Ishikawa (cell line): ENCODE results near the gene TRAK2.

Experiments
- CEBPB ChIP-seq: IDR thresholded peaks from 2 replicates; pipeline ENCODE4 v1.6.1; 2012
- CREB1 ChIP-seq: IDR thresholded peaks from 2 replicates; pipeline ENCODE4 v1.6.1; 2012; ENCODE audit warnings: low read depth
- EGR1 ChIP-seq: IDR thresholded peaks from 2 replicates; pipeline ENCODE4 v1.6.1; 2012
- EP300 ChIP-seq: IDR thresholded peaks from 2 replicates; pipeline ENCODE4 v1.6.1; 2012; ENCODE audit warnings: borderline replicate concordance
- FOXM1 ChIP-seq: IDR thresholded peaks from 2 replicates; pipeline ENCODE4 v1.6.1; 2012; ENCODE audit warnings: low read depth, borderline replicate concordance
- MAX ChIP-seq: IDR thresholded peaks from 2 replicates; pipeline ENCODE4 v1.6.1; 2012
- NFIC ChIP-seq: IDR thresholded peaks from 2 replicates; pipeline ENCODE4 v1.6.1; 2012
- RAD21 ChIP-seq: IDR thresholded peaks from 2 replicates; pipeline ENCODE4 v1.6.1; 2012; ENCODE audit warnings: low read depth
- TAF1 ChIP-seq: IDR thresholded peaks from 2 replicates; pipeline ENCODE4 v1.6.1; 2012; ENCODE audit warnings: low read depth, mild to moderate bottlenecking
- TCF12 ChIP-seq: IDR thresholded peaks from 2 replicates; pipeline ENCODE4 v1.6.1; 2012; ENCODE audit warnings: low read depth
- TEAD4 ChIP-seq: IDR thresholded peaks from 2 replicates; pipeline ENCODE4 v1.6.1; 2012
- YY1 ChIP-seq: IDR thresholded peaks from 2 replicates; pipeline ENCODE4 v1.6.1; 2012; ENCODE audit warnings: low read depth
- ZBTB7A ChIP-seq: IDR thresholded peaks from 2 replicates; pipeline ENCODE4 v1.6.1; 2012; ENCODE audit warnings: low read depth
- TF ChIP-seq, protein P1 (sequence below): IDR thresholded peaks from 2 replicates; pipeline ENCODE4 v1.6.1; 2012; ENCODE audit warnings: low read depth, mild to moderate bottlenecking
- TF ChIP-seq, protein P2 (sequence below): IDR thresholded peaks from 2 replicates; pipeline ENCODE4 v1.6.1; 2012

TRAK2 gene

GRCh38 chr2:201408931-201409330 is 42.3 kb downstream of the TRAK2 start:
- TF ChIP-seq FOXM1 = no peak
- no peak for TF ChIP-seq NFIC
- TF ChIP-seq, protein P1, sequence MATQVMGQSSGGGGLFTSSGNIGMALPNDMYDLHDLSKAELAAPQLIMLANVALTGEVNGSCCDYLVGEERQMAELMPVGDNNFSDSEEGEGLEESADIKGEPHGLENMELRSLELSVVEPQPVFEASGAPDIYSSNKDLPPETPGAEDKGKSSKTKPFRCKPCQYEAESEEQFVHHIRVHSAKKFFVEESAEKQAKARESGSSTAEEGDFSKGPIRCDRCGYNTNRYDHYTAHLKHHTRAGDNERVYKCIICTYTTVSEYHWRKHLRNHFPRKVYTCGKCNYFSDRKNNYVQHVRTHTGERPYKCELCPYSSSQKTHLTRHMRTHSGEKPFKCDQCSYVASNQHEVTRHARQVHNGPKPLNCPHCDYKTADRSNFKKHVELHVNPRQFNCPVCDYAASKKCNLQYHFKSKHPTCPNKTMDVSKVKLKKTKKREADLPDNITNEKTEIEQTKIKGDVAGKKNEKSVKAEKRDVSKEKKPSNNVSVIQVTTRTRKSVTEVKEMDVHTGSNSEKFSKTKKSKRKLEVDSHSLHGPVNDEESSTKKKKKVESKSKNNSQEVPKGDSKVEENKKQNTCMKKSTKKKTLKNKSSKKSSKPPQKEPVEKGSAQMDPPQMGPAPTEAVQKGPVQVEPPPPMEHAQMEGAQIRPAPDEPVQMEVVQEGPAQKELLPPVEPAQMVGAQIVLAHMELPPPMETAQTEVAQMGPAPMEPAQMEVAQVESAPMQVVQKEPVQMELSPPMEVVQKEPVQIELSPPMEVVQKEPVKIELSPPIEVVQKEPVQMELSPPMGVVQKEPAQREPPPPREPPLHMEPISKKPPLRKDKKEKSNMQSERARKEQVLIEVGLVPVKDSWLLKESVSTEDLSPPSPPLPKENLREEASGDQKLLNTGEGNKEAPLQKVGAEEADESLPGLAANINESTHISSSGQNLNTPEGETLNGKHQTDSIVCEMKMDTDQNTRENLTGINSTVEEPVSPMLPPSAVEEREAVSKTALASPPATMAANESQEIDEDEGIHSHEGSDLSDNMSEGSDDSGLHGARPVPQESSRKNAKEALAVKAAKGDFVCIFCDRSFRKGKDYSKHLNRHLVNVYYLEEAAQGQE = no peak
- TF ChIP-seq MAX = no peak
- TF ChIP-seq EP300 = no peak
- no peak for TF ChIP-seq ZBTB7A

- TF ChIP-seq TAF1 (no peak), ZBTB7A (no peak), NFIC (no peak), YY1 (no peak), CREB1 (no peak), FOXM1 (no peak), EP300 (no peak), CEBPB (no peak), EGR1 (no peak), TCF12 (no peak), TEAD4 (no peak), RAD21 (no peak), MAX (no peak)
- TF ChIP-seq, protein P1 = no peak
- TF ChIP-seq, protein P2, sequence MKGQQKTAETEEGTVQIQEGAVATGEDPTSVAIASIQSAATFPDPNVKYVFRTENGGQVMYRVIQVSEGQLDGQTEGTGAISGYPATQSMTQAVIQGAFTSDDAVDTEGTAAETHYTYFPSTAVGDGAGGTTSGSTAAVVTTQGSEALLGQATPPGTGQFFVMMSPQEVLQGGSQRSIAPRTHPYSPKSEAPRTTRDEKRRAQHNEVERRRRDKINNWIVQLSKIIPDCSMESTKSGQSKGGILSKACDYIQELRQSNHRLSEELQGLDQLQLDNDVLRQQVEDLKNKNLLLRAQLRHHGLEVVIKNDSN = no peak
Observed at GRCh38 chr2:201407265-201407664, 44.0 kb downstream of the TRAK2 start.

GRCh38 chr2:201406077-201406662 is 45.1 kb downstream of the TRAK2 start:
- peak; percentile 28; the same call in 1 of the 2 replicates for TF ChIP-seq FOXM1
- TF ChIP-seq CREB1 = no peak
- TF ChIP-seq CEBPB = peak; percentile 100
- no peak for TF ChIP-seq YY1
- TF ChIP-seq EP300 = no peak
- TF ChIP-seq, protein P2 = no peak
- TF ChIP-seq EGR1 = no peak
- TF ChIP-seq NFIC = peak; percentile 82

DNA sequence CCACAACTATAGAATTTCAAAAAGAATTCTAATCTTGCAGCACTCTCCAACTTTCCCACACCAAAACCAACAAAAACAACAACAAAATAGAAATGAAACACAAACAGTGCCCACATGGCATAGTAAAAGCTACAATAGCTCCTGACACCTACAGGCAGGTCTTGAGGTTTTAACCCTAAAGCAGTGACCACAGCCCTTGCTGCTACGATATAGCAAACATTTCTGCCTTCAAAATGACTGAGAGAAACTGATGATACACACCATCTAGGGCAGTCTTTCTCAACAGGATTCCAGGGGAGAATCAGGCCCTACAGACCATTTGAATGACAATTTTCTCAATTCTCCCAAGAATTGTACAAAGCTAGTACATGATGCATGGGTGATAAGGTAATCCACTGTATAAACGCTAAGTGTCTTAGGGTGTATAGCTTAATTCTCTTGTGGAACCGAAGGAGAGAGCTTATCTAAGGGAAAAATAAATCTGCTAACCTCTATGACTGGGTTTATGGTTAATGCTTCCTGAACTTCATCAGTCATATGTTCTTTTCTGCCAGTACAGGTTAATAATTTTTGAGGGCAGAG is 46.5 kb downstream of the TRAK2 start:
- no peak for TF ChIP-seq ZBTB7A
- no peak for TF ChIP-seq RAD21
- no peak for TF ChIP-seq EP300
- TF ChIP-seq CREB1 = no peak
- TF ChIP-seq TAF1 = no peak
- TF ChIP-seq TEAD4 = no peak
- TF ChIP-seq NFIC = no peak
- no peak for TF ChIP-seq FOXM1
- TF ChIP-seq, protein P1 = no peak
- TF ChIP-seq YY1 = no peak
- TF ChIP-seq TCF12 = no peak
- no peak for TF ChIP-seq MAX
- TF ChIP-seq, protein P2 = no peak
- TF ChIP-seq CEBPB = no peak
- no peak for TF ChIP-seq EGR1
